Measurements from ENCODE around the gene ITPR3. TPM values are rescaled to one million over a fixed set of nuclear protein-coding genes. Genes with fewer than 3 reads are reported as not detected.

ITPR3 gene
- total RNA-seq, 4 donors from 2014 or later: 174 to 206 (median 199) TPM

DNA sequence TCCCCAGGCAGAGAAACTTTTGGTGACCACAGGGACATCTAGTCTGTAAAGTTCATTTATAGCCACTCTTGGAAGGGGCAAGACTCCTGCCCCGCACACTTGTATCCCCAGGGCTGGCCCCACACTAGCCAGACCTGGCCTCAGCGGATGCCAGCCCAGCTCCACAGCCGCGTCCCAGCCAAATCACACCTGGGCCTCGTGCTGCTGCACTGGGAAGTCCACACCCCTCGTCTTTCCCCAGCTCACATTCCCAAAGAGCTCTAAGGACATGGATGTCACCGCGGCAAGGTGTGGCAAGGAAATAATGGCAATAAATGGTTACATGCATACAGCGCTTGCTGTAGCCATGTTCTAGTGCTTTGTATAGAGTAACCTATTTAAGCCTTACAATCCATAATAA lies 117.0 kb downstream of the ITPR3 start:
- Histone ChIP-seq H3K27me3 (peaks cover 11% of the 10 kb centered on the region), H3K4me3 (no peak overlapping the region), H3K9me3 (no peaks in the 10 kb centered on the region), H3K4me1 (no peaks in the 10 kb centered on the region), H3K36me3 (no peaks in the 10 kb centered on the region), H3K27ac (no peak overlapping the region)
- TF ChIP-seq POLR2A (IDR thresholded peaks at IDR 0.05): no peak
- no peak for TF ChIP-seq POLR2AphosphoS5 (IDR thresholded peaks at IDR 0.05)
- DNase-seq (ENCODE audit: low spot score in 2 of 2): no peak
- WGBS: 89% methylated on average over 9 of the region's 9 CpGs

DNA sequence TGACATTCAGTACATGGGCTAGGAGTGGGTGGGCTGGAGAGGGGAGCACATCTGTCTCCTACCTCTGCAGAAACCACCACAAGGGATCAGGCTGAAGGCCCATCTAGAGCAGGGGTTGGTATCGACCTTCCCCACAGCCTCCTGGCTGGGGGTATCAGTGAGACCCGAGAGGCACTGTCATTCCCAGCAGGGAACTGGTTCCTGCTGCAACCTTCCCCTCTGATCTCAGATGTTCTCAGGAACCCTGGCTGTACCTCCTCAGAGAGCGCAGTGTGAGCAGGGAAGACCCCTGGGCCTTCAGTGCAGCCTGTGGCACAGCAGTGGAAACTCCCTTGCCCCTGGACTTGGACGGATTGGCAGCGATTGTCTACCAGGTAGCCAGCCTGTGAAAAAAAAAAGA lies 117.8 kb downstream of the ITPR3 start:
- DNase-seq (ENCODE audit: low spot score in 2 of 2): no peak
- Histone ChIP-seq H3K9me3 (no peaks in the 10 kb centered on the region), H3K36me3 (no peaks in the 10 kb centered on the region), H3K4me1 (peaks cover 2% of the 10 kb centered on the region), H3K27me3 (peaks cover 12% of the 10 kb centered on the region), H3K27ac (no peak overlapping the region), H3K4me3 (no peak overlapping the region)
- TF ChIP-seq POLR2AphosphoS5 (IDR thresholded peaks at IDR 0.05) (no peak), EP300 (IDR thresholded peaks at IDR 0.05) (no peak), POLR2A (IDR thresholded peaks at IDR 0.05) (no peak)
- WGBS: no CpG with 5 or more reads among the region's 5 CpGs

DNA sequence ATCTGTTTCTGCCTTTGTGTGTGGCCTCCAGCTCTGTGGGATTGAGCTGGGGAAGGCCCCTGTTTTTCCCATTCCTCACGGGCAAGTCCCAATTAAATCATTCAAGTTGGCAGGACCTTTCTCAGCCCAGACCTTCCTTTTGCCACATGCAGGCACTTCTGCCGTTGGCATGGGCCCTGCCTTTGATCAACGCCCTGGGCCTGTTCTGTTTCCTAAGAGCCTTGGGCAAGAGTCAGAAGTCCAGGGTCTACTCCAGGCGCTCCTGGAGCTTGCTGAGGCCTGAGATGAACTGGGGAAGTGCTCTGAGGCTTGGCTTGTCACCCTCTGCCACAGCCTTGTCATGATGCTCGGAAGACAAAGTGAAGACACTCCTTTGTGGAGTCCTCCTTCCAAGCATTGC lies 118.4 kb downstream of the ITPR3 start:
- no peak for TF ChIP-seq POLR2AphosphoS5 (IDR thresholded peaks at IDR 0.05)
- TF ChIP-seq POLR2A (IDR thresholded peaks at IDR 0.05): no peak
- TF ChIP-seq EP300 (IDR thresholded peaks at IDR 0.05): no peak
- TF ChIP-seq, protein P1, sequence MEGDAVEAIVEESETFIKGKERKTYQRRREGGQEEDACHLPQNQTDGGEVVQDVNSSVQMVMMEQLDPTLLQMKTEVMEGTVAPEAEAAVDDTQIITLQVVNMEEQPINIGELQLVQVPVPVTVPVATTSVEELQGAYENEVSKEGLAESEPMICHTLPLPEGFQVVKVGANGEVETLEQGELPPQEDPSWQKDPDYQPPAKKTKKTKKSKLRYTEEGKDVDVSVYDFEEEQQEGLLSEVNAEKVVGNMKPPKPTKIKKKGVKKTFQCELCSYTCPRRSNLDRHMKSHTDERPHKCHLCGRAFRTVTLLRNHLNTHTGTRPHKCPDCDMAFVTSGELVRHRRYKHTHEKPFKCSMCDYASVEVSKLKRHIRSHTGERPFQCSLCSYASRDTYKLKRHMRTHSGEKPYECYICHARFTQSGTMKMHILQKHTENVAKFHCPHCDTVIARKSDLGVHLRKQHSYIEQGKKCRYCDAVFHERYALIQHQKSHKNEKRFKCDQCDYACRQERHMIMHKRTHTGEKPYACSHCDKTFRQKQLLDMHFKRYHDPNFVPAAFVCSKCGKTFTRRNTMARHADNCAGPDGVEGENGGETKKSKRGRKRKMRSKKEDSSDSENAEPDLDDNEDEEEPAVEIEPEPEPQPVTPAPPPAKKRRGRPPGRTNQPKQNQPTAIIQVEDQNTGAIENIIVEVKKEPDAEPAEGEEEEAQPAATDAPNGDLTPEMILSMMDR (IDR thresholded peaks at IDR 0.05): no peak
- WGBS: 71% methylated on average over 5 of the region's 5 CpGs
- no peak overlapping the region for H3K27ac ChIP-seq

DNA sequence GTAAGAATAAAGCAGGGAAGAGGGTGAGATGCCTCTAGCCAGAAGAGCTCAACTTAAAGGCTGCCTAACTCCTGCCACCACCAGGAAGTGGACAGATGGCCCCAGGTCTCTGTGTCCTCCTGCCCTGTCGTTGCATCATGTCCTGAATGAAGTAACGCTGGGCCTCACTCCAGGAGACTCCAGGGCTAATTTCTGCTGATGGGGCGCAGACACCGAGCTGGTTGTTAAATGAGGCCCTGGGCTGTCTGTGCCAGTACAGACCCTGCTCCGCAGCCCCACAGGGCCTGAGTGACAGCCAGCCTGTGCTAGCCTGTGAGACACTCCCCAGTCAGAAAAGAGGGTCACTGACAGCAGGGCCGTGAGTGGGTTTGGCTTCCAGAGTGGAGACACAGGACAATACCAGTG lies 119.1 kb downstream of the ITPR3 start:
- H3K27ac ChIP-seq: no peak overlapping the region
- H3K36me3 ChIP-seq: no peaks in the 10 kb centered on the region
- no peaks in the 10 kb centered on the region for H3K9me3 ChIP-seq
- no peak for DNase-seq (ENCODE audit: low spot score in 2 of 2)
- H3K27me3 ChIP-seq: peaks cover 15% of the 10 kb centered on the region
- WGBS: 56% methylated on average over 4 of the region's 6 CpGs
- peaks cover 15% of the 10 kb centered on the region for H3K4me1 ChIP-seq
- TF ChIP-seq POLR2A (IDR thresholded peaks at IDR 0.05) (no peak), POLR2AphosphoS5 (IDR thresholded peaks at IDR 0.05) (no peak), EP300 (IDR thresholded peaks at IDR 0.05) (no peak)
- TF ChIP-seq, protein P1 (IDR thresholded peaks at IDR 0.05): no peak
- no peak overlapping the region for H3K4me3 ChIP-seq

More for the DNA sequence above, 118.4 kb downstream of the ITPR3 start:
- Histone ChIP-seq H3K4me1 (peaks cover 8% of the 10 kb centered on the region), H3K36me3 (no peaks in the 10 kb centered on the region), H3K27me3 (peaks cover 15% of the 10 kb centered on the region), H3K4me3 (no peak overlapping the region), H3K9me3 (no peaks in the 10 kb centered on the region)
- no peak for DNase-seq (ENCODE audit: low spot score in 2 of 2)

DNA sequence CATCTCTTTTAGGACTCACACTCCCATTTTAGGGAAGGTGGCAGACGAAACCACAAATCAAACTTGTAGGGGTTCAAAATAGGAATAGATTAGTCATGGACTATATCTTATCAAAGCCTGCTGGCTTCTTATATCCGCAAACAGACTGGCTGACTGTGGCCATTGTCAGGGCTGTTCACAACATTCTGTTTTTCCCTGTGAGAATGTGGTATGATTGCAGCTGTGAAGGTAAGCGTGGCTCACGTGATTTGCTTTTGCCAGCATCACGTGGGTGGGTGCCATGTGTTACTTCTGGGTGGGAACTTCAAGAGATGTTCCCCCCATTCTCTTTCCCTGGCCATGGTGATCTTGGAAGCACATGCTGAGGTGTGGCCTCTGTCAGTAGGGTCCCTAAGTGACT lies 119.7 kb downstream of the ITPR3 start:
- H3K27me3 ChIP-seq: peaks cover 15% of the 10 kb centered on the region
- H3K27ac ChIP-seq: no peak overlapping the region
- no peak for TF ChIP-seq POLR2A (IDR thresholded peaks at IDR 0.05)
- TF ChIP-seq POLR2AphosphoS5 (IDR thresholded peaks at IDR 0.05): no peak
- TF ChIP-seq, protein P1 (IDR thresholded peaks at IDR 0.05): no peak
- TF ChIP-seq EP300 (IDR thresholded peaks at IDR 0.05): no peak
- no peak for DNase-seq (ENCODE audit: low spot score in 2 of 2)
- no peaks in the 10 kb centered on the region for H3K9me3 ChIP-seq
- no peak overlapping the region for H3K4me3 ChIP-seq
- no peaks in the 10 kb centered on the region for H3K36me3 ChIP-seq
- WGBS: 87% methylated on average over 5 of the region's 5 CpGs
- H3K4me1 ChIP-seq: peaks cover 19% of the 10 kb centered on the region

DNA sequence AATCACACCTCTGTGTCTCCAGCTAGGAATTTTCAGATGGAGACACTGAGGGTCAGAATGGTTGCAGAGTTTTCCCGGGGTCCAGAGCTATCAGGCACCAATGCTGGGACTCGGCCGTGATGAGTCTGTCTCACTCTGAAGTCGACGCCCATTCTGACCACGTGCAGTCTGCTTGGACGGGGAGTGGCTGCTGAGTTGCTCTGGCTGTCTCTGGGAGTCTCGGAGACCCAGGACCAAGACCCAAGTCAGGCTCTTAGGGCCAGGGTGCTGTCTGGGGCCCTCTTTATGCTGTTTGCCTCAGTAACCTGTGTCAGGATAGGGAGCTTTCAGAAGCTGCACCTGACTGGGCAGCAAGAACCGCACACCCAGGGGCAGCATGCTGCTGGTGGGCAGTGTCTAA lies 121.0 kb downstream of the ITPR3 start:
- TF ChIP-seq POLR2A (IDR thresholded peaks at IDR 0.05): no peak
- TF ChIP-seq, protein P1 (IDR thresholded peaks at IDR 0.05): no peak
- TF ChIP-seq POLR2AphosphoS5 (IDR thresholded peaks at IDR 0.05): no peak
- TF ChIP-seq EP300 (IDR thresholded peaks at IDR 0.05): no peak
- H3K4me3 ChIP-seq: no peak overlapping the region
- no peak for DNase-seq (ENCODE audit: low spot score in 2 of 2)
- 67% methylated on average over 7 of the region's 9 CpGs for WGBS
- H3K9me3 ChIP-seq: no peaks in the 10 kb centered on the region
- H3K27ac ChIP-seq: no peak overlapping the region
- peaks cover 15% of the 10 kb centered on the region for H3K27me3 ChIP-seq
- H3K4me1 ChIP-seq: peaks cover 22% of the 10 kb centered on the region
- H3K36me3 ChIP-seq: no peaks in the 10 kb centered on the region

All from suprapubic skin (tissue), 4 donors.